ENCODE data around the gene OSBPL3.

DNA sequence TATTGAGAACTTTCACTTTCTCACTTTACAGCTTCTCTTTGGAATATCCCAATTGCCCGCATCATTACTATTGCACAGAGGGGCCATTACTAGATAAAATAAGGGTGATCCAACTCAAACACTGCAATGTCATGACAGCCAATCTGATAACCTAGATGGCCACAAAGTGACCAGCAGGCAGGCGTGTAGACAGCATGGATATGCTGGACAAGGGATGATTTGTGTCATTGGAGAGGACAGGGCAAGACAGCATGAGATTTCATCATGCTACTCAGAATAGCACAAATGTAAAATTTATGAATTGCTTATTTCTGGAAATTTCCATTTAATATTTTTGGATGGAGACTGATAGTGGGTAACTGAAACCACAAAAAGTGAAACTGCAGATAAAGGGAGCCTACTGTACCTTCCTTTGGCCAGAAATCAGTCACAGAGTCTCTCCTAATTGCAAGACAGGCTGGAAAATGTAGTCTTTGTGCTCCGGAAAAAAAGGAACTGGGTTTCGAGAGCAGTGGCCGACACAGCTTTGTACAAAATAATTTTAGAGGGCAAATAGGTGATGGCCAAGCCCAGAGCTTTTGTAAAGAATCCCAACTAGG lies 216.6 kb downstream of the OSBPL3 start:
- TF ChIP-seq CTCF (optimal IDR thresholded peaks at IDR 0.05 in 1 of 3, IDR thresholded peaks at IDR 0.05 in 1 of 3, conservative IDR thresholded peaks at IDR 0.05 in 1 of 3; ENCODE audit: extremely low read depth in 1 of 3, insufficient read depth in 2 of 3, low read length in 3 of 3) (no peak), EZH2 (IDR thresholded peaks at IDR 0.05; ENCODE audit: low read length) (no peak)
